HFF-Myc (cell line): ENCODE data around the gene TRAF1.

Source experiments
- DNase-seq: peaks from one replicate; pipeline ENCODE4 v3.0.0-alpha.2; 2011; ENCODE audit warnings: low read depth; ENCODE audit errors: extremely low read depth
- H3K4me3 ChIP-seq: replicated peaks from 2 replicates; pipeline ENCODE4 v1.5.1; 2011; ENCODE audit warnings: low read depth, mild to moderate bottlenecking, control low read depth, low read length
- CTCF ChIP-seq: IDR thresholded peaks from 2 replicates; pipeline ENCODE4 v1.5.1; 2012; ENCODE audit warnings: mild to moderate bottlenecking, low read depth, low read length, control low read depth; ENCODE audit errors: missing control alignments

The TRAF1 gene

GRCh38 chr9:120913647-120914264, 12.8 kb downstream of the TRAF1 start:
- no peak overlapping the region for H3K4me3 ChIP-seq
- TF ChIP-seq CTCF: no peak
- no peak for DNase-seq

- no peak for DNase-seq
- no peak for TF ChIP-seq CTCF
- no peak overlapping the region for H3K4me3 ChIP-seq
Measured at GRCh38 chr9:120912958-120913646, 13.5 kb downstream of the TRAF1 start.

GRCh38 chr9:120911295-120911837, 15.2 kb downstream of the TRAF1 start:
- peak; percentile 6 for TF ChIP-seq CTCF
- DNase-seq: no peak
- no peak overlapping the region for H3K4me3 ChIP-seq

GRCh38 chr9:120910643-120911042, 16.0 kb downstream of the TRAF1 start:
- no peak overlapping the region for H3K4me3 ChIP-seq
- no peak for TF ChIP-seq CTCF
- no peak for DNase-seq

- DNase-seq: no peak
- no peak for TF ChIP-seq CTCF
- no peak overlapping the region for H3K4me3 ChIP-seq
Measured at GRCh38 chr9:120909904-120910303, 16.7 kb downstream of the TRAF1 start.

- no peak overlapping the region for H3K4me3 ChIP-seq
- TF ChIP-seq CTCF: no peak
- DNase-seq: no peak
Measured at GRCh38 chr9:120905315-120906164, 21.1 kb downstream of the TRAF1 start.
